Prostate gland (tissue), 2 donors: Measurements from ENCODE around the gene MYO6. TPM values are rescaled to one million over a fixed set of nuclear protein-coding genes. Genes with fewer than 3 reads are reported as not detected.

Source experiments
- DNase-seq: peaks from one replicate; pipeline ENCODE4 v3.0.0-alpha.2; 2019; ENCODE audit warnings: low spot score
- H3K27ac ChIP-seq, 2 donors: fragments of 200-600 bp; sonication (generic); 2 replicates each; pipeline ENCODE4 v1.5.1; 2017 to 2019
- H3K27me3 ChIP-seq: fragments of 200-600 bp; sonication (generic); replicated peaks from 2 replicates; pipeline ENCODE4 v1.5.1; 2019; ENCODE audit not compliant: insufficient read depth
- H3K36me3 ChIP-seq, 2 donors: fragments of 200-600 bp; sonication (generic); 1 replicate in 1 of 2; 2 replicates in 1 of 2; pipeline versions ENCODE4 v1.5.1 to v1.8.1; 2017 to 2019
- H3K4me1 ChIP-seq: fragments of 200-600 bp; sonication (generic); replicated peaks from 2 replicates; pipeline ENCODE4 v1.5.1; 2019
- H3K4me3 ChIP-seq, 2 donors: fragments of 200-600 bp; sonication (generic); 2 replicates each; pipeline ENCODE4 v1.5.1; 2017 to 2019
- H3K9me3 ChIP-seq: fragments of 200-600 bp; sonication (generic); 2 replicates; pipeline ENCODE4 v1.5.1; 2017
- CTCF ChIP-seq, 4 experiments: fragments of 200-600 bp in 2 of 4; fragments of 450-650 bp in 2 of 4; sonication (generic) in 2 of 4; IDR thresholded peaks; 1 replicate in 3 of 4; 2 replicates in 1 of 4; pipeline ENCODE4 v1.5.1; 2016 to 2019; ENCODE audit warnings: antibody characterized with exemption in 4 of 4, mild to moderate bottlenecking in 2 of 4, moderate library complexity in 2 of 4
- POLR2A ChIP-seq: fragments of 450-650 bp; IDR thresholded peaks from one replicate; pipeline ENCODE4 v1.6.1; 2016; ENCODE audit warnings: antibody characterized with exemption, mild to moderate bottlenecking
- POLR2AphosphoS5 ChIP-seq: sonication (generic); formaldehyde crosslinking; IDR thresholded peaks from one replicate; pipeline ENCODE4 v1.6.1; 2017; ENCODE audit warnings: antibody characterized with exemption
- WGBS: methylation state at CpG from one replicate; pipeline ENCODE4 v1.1.5; 2018; 5-methylcytosine and 5-hydroxymethylcytosine counted together
- intact Hi-C: fragments of 100-400 bp; cut with DNase I; formaldehyde crosslinking; loops from one replicate; pipeline ENCODE4 v1.14.2; 2022
- total RNA-seq, 2 donors: library from RNA; depleted of rRNA; stranded (reverse); fragments of >200 nt; gene quantifications; one replicate each; pipeline ENCODE4 v1.1.0, GENCODE V29; 2016

The MYO6 gene
- total RNA-seq, 2 donors from 2014 or later = 50.1 to 58.7 TPM

DNA sequence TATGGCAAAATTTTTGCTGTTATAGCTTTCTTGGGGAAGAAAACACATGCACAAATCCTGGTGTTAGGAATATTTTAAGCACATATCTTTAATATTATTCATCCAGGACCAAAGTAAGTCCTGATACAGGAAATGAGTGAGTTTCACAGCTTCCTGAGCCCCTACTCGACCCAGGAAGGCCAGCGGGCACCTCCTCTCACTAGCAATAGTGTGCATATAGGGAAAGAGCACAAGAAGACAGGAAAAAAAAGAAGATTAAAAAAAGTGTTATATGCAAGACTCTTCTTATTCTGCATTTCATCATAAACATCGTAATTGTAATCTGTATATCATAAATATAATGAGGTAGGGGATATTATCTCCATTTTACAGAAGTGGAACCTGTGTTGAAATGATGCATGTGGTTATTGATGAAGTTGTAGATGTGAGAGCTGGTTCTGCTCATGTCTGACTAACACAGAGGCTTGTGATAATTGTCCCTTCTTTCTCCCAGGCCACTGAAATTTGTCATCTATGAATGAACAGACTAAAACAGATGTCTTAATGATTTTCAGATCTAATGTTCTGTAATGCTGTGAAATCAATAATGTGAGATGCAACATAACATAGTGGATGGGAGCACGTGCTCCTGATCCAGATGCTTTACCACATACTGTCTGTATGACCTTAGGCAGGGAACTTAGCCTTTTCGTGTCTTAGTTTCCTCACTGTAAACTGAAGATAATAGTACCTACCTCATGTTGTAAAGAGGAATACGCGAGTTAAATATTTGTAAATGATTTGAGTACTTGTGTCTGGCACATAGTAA lies 101.2 kb downstream of the MYO6 start:
- H3K36me3 ChIP-seq = no peaks in the 10 kb centered on the region
- no peaks in the 10 kb centered on the region for H3K4me1 ChIP-seq
- DNase-seq = no peak
- TF ChIP-seq POLR2AphosphoS5 = no peak
- intact Hi-C loops = no loop called here
- peak overlapping the region; percentile 26 to 39 for H3K27ac ChIP-seq
- 72% methylated on average over 7 of the region's 7 CpGs for WGBS
- H3K9me3 ChIP-seq = no peaks in the 10 kb centered on the region
- no peak overlapping the region for H3K4me3 ChIP-seq
- H3K27me3 ChIP-seq = no peaks in the 10 kb centered on the region

DNA sequence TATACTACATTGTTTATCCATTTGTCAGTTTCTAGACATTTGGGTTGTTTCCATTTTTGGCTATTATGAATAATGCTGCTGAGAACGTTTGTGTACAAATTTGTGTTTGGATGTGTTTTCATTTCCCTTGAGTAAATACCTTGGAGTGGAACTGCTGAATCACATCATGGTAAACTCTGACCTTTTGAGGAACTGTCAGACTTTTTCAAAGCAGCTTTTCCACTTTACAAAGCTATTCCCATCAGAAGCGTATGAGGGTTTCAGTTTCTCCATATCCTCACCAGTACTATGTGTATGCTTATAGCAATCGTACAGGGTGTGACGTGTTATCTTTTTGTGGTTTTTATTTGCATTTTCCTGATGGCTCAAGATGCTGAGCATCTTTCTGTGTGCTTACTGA lies 103.7 kb downstream of the MYO6 start:
- intact Hi-C loops = no loop called here
- Histone ChIP-seq H3K9me3 (no peaks in the 10 kb centered on the region), H3K27me3 (no peaks in the 10 kb centered on the region), H3K4me1 (no peaks in the 10 kb centered on the region), H3K4me3 (no peak overlapping the region), H3K36me3 (no peaks in the 10 kb centered on the region), H3K27ac (no peak overlapping the region)
- no peak for TF ChIP-seq CTCF (IDR thresholded peaks at IDR 0.05)
- TF ChIP-seq POLR2AphosphoS5 = no peak
- TF ChIP-seq POLR2A = no peak
- WGBS = 61% methylated on average over 4 of the region's 4 CpGs
- no peak for DNase-seq

- Histone ChIP-seq H3K9me3 (no peaks in the 10 kb centered on the region), H3K27me3 (no peaks in the 10 kb centered on the region), H3K4me3 (no peak overlapping the region), H3K27ac (no peak overlapping the region), H3K36me3 (no peaks in the 10 kb centered on the region), H3K4me1 (no peaks in the 10 kb centered on the region)
- DNase-seq = no peak
- TF ChIP-seq CTCF (IDR thresholded peaks at IDR 0.05) = no peak
- no peak for TF ChIP-seq POLR2AphosphoS5
- TF ChIP-seq POLR2A = no peak
- intact Hi-C loops = no loop called here
- 77% methylated on average over 2 of the region's 2 CpGs for WGBS
Measured at GRCh38 chr6:75853806-75854205, 104.8 kb downstream of the MYO6 start.

DNA sequence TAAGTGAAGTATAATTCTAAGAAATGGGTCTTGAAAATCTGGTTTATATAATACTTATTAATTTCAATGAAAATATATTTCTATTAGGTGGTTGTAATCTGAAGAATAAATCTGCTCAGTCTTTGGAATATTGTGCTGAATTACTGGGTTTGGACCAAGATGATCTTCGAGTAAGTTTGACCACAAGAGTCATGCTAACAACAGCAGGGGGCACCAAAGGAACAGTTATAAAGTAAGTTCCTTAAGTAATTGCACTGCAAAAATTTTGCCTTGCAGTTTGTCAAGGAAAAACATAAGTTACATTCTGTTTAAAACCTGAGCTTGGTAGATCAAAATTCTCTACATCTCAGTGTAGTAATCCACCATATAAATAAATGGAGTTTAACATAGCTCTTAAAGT lies 106.0 kb downstream of the MYO6 start:
- intact Hi-C loops = no loop called here
- TF ChIP-seq POLR2A (no peak), POLR2AphosphoS5 (peak; percentile 29), CTCF (IDR thresholded peaks at IDR 0.05) (peak in 3 of 4 experiments; percentile 40 to 54 (median 53))
- WGBS = 10% methylated on average over 1 of the region's 1 CpG
- H3K4me3 ChIP-seq = no peak overlapping the region
- H3K9me3 ChIP-seq = no peaks in the 10 kb centered on the region
- H3K4me1 ChIP-seq = no peaks in the 10 kb centered on the region
- no peaks in the 10 kb centered on the region for H3K36me3 ChIP-seq
- H3K27ac ChIP-seq = no peak overlapping the region
- H3K27me3 ChIP-seq = no peaks in the 10 kb centered on the region
- DNase-seq = peak; percentile 68

- no peaks in the 10 kb centered on the region for H3K9me3 ChIP-seq
- H3K27ac ChIP-seq = no peak overlapping the region
- intact Hi-C loops = no loop called here
- H3K36me3 ChIP-seq = no peaks in the 10 kb centered on the region
- DNase-seq = peak; percentile 38
- no peak overlapping the region for H3K4me3 ChIP-seq
- peak; percentile 75 for TF ChIP-seq POLR2AphosphoS5
- no peak for TF ChIP-seq POLR2A
- TF ChIP-seq CTCF (IDR thresholded peaks at IDR 0.05) = no peak
- 21% methylated on average over 1 of the region's 1 CpG for WGBS
- no peaks in the 10 kb centered on the region for H3K27me3 ChIP-seq
- H3K4me1 ChIP-seq = no peaks in the 10 kb centered on the region
Measured at GRCh38 chr6:75856902-75857301, 107.9 kb downstream of the MYO6 start.
